CD4-positive, alpha-beta T cell treated with Interleukin-6 for 4 hours (primary cell): Measurements from ENCODE around the gene VAMP2.

Source experiments
- DNase-seq: peaks from one replicate; pipeline ENCODE4 v3.0.0-alpha.2; 2020; ENCODE audit warnings: mixed read lengths

The VAMP2 gene

DNA sequence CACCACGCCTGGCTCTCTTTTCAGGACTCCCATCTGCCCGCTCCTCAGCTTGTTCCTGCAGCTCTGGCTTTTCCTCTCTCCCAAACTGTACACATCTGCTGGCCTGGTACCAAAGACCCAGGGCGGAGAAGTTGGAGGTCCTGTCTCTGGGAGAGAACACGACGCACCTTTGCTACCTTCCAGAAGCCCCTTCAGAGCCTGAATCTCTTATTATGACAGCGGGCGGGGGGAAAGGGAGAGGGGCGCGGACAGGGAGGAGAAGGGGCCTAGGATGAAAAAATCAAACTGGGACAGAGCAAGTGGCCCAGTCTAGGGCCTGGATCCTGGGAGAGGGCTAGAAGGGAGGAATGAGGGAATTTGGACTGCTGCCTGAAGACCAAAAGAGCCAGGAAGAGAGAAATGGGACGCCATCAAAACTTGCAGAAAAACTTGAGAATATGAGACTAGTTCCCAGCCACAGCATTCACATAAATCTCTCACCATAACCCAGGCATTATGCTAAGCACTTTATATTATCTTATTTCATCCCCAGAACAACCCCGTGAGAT lies 8.1 kb downstream of the VAMP2 start:
- DNase-seq: no peak

DNA sequence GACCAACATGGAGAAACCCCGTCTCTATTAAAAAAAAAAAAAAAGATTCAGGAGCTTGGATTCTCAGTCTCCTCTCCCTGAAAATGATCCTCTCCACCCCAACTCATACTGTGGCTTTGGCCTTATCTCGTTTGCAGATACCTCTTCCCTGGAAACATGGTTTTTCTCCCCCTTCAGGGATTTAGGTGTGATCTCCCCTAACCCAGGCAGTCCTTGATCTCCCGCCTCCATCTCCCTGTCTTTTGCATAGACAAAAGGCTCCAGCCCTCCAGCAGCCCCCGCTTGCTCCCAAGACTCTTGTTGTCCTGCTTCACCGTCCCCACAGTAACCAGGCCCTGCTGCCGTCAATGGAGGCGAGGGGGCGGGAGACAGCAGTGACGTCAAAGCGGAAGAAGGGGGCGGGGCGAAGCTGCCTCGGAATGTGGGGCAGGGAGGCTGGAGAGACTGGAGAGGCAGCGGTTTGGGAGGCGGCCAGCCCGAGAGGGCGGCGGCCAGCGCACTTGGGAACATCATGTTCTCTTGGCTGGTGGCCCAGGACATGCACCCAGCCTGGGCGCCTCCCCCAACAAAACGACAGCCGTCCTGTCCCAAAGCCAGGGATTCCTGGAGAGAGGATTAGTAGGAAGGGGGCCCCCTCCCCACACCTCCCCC lies 8.7 kb downstream of the VAMP2 start:
- DNase-seq: peak; percentile 88

DNA sequence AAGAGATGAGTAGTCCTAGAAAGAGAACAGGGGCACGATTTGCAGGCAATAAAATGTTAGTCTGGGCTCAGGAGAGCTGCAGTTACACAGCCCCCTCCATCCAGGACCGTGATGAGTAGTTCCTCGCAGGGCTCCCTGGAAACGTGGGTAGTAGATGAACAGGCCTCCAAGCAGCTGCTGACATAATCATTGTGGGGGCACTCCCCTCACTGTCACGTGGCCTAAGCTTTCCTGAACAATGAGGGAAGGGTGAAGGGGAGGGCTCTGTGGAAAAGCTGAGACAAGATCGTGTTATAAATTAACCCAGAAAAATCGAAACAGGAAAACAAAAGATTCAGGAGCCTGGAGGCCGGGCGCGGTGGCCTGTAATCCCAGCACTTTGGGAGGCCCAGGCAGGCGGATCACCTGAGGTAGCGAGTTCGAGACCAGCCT lies 9.2 kb downstream of the VAMP2 start:
- DNase-seq: peak; percentile 20

DNA sequence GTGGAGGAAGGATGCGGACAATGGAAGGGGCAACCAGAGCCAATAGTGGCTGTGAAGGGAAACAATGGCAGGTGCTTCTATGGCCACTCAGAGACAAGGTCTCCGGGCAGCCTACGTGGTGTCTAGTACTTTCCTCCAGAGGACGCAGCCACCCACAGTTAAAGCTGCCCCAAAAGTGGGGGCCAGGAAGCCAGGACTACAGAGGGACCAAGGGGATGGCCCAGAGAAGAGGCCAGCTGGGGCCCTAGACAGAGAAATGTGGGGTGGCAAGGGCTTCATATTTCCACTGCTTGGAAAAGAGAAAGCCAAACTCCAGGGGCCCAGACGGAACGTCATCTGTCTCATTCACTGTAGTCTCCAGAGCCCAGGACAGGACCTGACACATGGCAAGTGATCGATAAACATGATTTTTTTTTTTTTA lies 9.7 kb downstream of the VAMP2 start:
- DNase-seq: no peak

DNA sequence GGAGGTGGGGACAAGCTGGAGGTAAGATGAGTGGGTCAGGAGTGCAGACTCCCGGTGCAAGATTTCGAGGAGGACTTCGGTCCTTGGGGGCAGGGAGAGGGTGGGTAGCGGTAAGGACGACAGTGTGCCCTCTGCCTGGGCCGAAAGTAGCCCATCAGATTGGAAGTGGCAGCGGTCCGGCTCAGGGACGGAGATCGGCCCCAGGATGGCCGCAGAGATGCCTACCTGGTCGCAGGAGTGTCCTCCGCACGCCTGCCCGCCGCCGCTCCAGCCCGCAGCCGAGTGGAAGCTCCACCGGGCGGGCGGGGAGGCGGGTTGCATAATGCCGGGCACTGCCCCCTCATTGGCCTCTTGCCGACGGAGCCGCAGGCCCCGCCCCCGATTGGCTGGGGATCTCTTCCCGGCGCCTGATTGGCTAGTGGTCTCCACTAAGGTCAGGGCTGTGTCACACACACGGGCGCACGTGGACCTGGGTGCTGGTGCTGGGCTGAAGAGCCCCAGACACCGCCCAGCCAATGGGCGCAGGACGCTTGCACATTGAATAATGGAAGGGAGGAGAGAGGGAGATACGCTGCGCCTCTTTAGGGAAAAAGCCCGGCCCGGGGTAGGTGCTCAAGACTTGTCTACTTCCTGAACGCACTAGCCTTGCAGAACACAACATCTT lies 10.5 kb downstream of the VAMP2 start, which contains the start of gene PER1:
TSS of gene PER1 (minus strand) at position 293 of the 664 bp plus-strand sequence. CDS start 1,698 bp downstream, outside the sequence.
- peak; percentile 93 for DNase-seq

DNA sequence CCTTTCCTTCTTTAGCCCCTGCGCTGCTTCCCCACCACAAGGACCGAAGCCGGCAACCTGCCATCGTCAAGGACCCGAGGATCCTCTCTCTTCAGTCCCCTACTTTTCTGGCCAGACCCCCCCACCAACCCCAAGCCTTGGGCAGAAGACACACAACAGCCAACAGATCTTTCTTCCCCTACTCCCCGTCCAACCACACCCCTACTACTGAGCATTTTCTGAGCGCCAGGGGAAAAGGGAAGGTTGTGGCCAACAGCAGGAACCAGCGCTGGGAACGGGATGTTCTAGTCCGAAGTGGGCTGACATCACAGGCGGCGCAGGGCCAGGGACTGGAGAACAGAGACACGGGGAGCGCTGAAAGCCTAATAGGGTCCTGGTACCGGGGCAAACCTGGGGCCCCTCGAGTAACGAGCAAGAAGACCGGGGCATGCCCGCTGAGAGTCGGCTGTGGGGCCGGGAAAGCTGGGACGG lies 11.1 kb downstream of the VAMP2 start:
- DNase-seq: peak; percentile 30

DNA sequence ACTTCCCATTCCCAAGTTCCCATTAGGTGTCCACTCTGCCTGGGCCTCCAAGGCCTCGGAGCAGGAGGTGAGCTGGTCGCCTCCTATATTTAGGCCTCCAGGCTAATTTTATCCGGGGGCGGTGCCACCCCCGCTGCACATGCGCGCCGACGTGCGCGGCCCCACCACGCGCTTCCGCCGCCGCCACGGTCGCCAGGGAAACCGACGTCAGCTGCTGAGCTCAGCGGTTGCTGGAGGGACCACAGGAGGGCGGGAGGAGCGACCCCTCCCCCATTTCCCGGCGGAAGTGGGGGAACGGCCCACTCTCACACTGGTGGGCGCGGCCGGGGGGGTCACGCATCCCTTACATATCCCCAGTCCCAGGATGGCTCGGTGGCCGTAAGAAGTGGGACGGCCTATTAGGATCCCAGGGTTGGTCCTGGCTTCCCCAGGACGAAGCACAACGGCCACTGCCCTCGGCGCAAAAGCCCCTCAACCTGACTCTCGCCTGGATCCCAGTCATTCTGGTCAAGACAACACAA lies 11.6 kb downstream of the VAMP2 start:
- peak; percentile 92 for DNase-seq

DNA sequence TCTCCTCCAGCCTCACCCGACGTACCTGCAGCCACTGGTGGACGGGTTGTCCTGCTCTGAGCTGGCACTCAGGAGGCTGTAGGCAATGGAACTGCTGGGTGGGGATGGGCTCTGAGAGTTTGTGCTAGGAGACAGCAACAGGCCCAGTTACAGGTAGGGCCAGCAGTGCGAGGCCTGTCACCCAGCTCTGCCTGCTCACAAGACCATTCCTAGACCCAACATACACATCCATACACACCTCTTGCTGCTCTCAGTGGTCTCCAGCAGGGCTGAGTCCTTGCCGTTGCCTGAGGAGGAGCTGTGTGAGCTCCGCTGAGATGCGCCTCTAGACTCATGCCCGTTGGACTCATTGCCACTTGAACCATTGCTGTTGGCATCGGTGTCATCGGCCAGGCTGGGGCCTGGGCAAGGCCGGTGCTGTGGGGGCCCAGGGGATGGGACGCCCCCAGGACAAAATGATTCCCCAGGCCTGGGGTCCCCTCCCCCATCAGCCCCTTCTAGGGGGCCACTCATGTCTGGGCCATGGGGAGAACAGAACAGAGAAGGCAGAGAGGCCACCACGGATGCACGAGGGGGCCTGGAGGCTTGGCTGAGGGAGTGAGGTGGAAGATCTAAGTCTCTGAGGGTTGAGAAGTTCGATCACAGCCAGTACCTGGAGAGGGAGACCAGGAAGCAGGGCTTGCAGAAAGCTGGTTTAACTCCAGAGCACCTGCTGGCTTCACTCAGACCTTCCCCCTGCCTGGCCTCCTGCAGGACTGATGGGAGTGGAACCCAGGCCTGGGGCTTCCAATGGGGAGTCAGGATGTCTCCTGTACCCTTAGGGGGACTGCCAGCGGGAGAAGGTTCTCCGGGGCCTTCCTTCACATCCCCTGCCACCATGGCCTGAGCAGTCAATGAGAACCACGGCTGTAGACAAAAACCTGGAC lies 12.3 kb downstream of the VAMP2 start:
- no peak for DNase-seq

DNA sequence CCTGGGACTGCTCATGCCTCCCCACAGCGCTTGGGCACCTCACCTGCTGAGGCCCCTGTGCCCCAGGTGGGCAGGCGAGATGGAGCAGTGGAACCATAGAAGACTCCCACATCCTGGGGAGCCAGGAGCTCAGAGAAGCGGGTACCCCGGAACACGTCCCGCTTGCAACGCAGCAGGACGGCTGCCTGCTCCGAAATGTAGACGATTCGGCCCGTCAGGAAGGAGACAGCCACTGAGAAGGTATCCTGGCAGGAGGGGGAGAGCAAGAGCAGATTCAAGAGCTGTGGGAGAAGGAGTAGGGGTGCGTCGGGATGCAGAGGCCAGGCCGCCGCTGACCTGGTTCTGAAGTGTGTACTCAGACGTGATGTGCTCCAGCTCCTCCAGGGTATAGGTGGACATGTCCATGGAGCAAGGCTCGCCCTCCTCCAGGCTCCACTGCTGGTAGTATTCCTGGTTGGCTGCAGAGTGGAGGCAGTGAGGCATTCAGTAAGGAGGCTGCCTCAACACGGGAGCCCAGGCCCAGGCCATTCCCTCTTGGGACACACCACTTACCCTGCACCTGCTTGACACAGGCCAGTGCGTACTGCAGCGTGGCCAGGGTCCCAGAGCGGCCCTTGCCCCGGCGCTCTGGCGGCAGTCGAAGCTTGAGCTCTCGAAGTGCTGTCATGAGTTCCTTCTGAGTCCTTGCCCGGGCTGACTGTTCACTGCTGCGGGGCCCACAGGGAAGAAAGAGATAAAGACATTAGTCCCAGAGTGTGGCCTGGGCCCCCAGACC lies 13.1 kb downstream of the VAMP2 start:
- DNase-seq: no peak

DNA sequence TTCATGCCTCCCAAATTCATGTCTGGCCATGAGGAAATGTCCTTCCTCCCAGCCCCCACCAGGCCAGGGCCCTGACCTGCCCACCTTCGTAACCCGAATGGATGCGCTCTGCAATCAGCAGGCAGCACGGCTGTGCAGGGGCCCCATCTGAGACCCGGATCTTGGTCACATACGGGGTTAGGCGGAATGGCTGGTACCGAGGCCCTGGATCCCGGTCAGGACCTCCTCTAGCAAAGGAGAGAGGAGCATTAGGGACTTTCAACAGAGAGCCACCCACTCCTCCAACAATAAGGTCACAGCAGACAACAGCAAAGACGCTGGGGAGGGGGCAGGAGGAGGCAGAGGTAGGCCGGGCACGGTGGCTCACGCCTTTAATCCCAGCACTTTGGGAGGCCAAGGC lies 14.2 kb downstream of the VAMP2 start:
- no peak for DNase-seq

DNA sequence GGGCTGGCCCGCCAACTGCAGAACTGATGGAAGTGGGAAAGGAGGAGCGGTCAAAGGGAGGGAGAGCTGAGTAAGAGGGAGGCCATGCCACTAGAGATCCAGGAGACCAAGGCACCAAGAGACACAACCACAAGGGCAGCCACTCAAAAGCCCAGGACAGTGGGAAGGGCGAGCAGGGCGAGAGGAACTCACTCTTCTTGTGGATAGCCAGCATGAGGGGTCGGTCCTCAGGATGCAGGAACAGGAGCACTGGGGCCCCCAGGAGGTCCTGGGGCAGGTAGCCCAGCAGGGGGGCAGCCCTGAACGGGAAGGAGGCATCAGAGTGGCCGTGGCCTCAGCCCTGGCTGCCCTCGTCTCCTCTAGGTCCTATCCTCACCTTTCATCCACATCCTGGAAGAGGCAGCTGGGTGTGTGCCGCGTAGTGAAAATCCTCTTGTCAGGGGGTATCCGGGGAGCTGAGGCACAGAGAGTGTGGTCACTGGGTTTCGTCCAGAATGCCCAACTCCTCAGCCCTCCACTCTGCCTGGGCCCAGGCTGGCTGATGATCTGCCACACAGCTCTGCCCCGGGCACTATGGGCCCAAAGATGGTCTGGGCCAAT lies 14.8 kb downstream of the VAMP2 start:
- no peak for DNase-seq

DNA sequence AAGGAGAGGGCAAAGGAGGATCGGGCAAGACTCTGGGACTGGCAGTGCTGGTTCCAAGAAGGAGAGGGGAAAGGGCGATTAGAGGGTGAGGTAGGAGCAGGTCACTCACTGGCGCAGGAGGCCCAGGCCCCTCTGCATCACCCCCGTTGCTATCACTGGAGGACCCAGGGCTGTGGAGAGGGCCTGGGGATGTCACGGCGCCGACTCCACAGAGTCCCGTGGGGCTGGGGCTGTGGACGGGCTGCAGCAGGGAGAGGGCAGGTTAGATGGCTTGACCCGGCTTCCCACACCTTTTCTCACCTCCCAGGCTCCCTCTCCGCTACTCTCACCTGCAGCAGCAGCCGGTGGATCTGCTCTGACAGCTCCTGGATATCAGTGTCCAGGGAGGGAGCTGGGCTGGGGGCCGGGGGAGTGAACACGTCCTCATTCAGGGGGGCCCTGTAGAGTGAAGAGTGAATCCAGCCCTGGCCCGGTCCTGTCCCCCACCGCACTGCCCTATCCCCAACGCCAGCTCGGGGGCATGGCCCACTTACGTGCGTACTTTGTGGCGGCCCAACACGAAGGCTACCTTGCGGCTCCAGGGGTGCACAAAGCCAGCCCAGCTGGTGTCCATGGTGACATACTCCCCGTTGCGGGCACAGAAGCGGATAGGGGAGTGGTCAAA lies 15.5 kb downstream of the VAMP2 start:
- DNase-seq: no peak

DNA sequence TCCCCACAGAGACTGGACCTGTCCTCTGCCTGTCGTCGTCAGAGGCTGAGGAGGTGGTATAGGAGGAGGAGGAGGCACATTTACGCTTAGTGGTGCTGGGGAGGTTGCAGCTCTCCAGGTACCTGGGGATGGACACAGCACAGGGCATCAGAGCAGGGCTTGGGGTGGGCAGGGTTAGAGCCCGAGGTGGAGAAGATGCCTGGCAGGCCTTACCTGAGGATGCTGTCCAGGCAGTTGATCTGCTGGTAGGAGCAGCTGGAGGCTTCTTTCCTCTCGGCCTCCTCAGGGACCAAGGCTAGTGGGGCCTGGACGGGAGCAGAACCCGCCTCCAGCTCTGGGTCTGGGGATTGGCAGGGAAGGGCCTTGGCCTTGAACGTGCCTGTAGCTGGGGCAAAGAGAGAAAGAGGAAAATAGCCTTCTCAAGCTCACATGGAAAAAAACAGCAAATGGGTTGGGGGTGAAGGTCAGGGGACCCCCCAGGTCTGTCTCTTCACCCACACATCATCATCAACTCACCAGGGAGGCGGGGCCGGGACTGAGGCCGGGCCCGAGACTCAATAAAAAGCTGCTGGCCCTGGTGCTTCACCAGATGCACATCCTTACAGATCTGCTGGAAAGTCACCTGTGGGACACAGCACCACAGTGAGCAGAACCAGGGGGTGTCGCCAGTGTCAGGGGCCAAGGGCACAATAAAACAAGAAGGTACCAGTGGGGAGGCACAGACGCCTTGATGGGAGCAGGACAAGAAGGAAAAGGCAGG lies 16.2 kb downstream of the VAMP2 start:
- no peak for DNase-seq

DNA sequence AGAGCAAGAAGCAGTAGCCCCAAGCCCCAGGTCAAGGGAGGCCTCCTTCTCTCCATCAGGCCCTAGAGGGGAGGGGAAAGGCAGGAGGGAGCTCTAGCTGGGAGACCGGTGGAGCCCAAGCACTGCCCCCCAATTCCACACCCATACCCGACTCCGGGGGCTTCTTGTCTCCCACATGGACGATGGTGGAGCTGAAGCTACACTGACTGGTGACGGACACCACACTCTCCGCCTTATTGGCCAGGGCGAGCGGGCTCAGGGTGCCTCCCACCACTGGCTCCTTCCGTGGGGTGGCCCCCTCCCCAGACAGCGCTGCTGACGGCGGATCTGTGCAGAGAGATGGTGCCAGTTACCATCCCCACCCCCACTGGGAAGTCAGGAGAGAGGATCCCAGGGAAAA lies 16.9 kb downstream of the VAMP2 start:
- no peak for DNase-seq

DNA sequence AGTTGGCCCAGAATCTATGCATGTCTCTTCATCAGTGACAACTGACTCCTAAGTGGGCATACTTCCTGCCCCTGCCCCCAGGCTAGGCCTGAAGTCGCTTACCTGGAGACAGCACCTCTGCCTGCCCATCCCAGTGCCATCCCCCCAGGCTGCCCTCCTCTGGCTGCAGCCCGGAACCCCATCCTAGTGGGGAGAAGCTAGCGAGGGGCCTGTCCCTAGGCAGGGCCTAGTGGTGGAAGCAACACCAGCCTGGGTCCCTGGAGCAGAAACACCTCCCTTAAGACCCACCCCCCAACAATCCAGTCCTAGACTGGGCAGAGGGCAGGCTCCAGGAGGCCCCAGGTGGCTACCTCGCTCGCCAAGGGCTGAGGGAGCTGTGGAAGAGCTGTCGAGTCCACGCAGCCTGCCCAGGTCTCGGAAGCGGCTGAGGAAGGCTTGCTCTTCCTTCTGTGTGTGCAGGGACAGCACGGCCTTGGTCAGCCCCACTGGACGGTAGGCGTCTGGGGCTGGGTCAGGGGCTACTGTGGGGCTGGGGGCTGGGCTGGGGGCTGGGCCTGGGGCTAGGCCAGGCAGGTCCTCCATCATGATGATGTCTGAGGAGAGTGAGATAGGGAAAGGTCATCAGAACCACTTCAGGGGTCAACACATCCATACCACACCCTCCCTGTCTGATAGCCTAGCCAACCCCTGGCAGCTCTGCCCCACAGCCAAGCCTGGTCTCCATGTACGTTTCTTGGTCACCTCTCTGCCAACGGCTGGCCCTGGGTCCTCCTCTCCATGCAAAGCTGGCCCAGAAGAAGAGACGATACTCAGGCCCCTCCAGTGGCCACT lies 18.1 kb downstream of the VAMP2 start:
- no peak for DNase-seq

DNA sequence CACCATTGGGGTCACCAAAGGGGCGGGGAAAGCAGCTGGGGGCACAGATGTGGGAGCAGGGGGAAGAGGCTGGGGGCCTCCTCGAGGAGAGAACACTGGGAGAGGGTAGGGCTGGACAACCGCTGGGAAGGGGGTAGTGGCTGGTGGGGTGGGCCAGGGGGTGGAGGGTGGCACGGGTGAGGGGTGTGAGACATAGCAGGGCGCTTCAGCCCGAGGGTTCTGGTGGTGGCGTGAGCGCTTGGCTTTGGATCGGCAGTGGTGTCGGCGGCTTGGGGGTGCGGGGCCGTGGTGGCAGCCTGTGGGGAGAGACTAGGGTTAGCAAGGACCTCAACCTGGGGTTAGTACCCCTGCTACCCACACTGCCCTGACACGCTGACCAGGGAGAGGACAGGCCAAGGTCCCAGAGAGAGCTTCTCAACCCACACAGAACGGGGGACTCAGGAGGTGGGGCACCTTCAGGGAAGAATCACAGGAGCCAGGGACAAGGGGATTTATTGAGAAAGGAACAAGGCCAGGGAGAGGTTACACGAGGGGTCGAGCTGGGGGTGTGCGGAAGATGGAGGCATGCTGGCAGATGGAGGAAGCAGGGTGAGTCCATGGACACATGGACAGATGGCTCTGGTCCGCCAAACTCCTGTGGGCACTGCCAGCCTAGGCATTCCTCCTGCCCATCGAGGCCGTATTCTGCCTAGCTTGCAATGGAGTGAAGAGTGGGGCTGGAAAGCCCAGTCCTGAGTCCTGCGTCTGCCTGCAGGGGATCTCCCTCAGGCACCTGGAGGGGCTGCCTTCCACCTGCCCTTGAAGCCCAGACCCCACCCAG lies 19.0 kb downstream of the VAMP2 start:
- no peak for DNase-seq

DNA sequence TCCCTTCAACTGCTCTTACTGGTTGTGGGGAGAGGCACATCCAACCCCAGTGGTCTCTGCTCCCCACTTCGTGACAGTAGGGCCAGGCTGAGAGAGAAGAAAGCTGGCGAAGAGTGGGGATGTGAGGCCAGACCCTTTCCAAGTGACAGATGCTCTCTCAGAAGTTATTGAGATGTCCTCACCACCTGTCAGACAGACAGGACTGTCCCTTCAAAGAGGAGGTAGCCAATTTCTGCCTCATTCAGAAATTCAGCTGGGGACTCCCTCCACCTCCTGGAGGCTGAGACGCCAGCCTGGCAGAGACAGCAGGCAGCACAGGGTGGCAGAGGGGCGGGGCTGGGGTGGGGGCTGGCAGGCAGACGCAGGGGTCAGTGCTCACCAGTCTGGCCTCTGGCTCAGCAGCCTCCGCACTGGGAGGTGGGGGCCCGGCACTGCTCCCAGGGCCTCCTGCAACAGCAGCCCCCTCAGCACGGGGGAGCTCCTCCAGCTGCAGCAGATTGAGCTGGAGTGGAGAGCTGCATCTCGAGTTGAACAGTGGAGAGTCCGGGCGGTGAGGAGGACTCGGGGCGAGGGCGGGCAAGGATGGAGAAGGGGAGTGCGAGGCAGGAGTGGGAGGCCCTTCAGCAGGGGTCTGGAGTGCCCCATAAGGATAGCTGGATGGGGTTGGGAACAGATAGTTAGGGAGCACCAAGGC lies 19.7 kb downstream of the VAMP2 start:
- DNase-seq: no peak
